ENCODE data around the gene SNX11.

SNX11 gene

GRCh38 chr17:48100591-48101011, 7.0 kb upstream of the SNX11 start:
- DNase-seq, result no peak

DNA sequence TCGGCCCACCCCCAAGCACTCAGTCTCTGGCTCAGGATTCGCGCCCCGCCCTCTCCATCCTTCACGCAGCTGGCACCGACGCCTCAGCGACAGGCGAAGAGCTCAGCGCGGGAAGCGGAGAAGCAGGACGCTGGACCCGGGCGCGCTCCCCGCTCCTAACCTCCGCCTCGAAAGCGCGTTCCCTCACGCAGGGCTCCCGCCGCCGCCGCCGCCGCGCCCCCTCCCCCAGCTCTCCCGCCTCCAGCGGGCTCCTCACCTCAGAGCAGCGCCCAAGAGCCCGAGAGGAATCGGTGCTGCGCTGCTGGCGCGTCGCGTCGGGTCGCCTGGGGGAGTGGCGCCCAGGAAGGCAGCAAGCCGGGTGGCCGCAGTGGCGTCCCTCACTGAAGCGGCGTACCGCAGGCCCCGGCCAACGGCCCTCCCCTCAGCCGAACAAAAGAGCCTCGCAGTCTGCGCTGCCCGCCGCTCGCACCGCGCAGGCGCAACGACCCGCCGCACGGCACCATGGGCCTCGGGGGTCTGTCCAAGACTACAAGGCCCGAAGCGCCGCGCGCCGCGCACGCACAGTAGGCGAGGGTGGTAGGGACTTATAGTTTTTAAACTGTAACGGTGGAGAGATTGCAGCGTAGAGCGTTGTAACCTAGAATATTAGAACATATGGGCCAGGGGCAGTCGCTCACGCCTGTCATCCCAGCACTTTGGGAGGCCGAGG, 6.4 kb upstream of the SNX11 start, which contains the start of gene CBX1:
Gene CBX1, minus strand, starts transcription at position 467 of the 709 bp plus-strand sequence. CDS start 24,474 bp downstream, outside the sequence.
- peak; percentile 88 for DNase-seq

DNA sequence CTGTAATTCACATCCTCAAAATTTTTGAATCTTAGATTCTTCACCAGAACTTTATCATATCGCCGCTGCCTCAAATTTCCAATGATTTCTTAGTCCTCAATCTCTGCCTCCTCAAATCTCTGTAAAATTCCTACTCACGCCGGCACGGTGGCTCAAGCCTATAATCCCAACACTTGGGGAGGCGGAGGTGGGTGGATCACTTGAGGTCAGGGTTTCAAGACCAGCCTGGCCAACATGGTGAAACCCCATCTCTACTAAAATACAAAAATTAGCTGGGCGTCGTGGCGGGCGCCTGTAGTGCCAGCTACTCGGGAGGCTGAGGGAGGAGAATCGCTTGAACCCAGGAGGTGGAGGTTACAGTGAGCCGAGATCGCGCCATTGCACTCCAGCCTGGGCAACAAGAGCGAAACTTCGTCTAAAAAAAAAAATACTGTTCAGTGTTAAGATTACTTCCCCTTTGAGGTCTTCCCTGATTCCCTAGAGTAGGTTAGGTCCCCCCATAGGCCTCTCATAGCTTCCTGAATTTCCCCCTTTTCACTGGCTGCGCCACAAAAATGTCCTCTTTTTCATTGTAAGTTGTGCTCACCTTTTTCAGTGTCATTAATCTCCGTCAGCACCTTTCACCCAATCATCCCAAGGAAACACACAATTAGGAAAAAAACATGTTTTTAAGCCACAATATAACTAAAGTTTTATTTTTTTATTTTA, 5.4 kb upstream of the SNX11 start:
- no peak for DNase-seq

DNA sequence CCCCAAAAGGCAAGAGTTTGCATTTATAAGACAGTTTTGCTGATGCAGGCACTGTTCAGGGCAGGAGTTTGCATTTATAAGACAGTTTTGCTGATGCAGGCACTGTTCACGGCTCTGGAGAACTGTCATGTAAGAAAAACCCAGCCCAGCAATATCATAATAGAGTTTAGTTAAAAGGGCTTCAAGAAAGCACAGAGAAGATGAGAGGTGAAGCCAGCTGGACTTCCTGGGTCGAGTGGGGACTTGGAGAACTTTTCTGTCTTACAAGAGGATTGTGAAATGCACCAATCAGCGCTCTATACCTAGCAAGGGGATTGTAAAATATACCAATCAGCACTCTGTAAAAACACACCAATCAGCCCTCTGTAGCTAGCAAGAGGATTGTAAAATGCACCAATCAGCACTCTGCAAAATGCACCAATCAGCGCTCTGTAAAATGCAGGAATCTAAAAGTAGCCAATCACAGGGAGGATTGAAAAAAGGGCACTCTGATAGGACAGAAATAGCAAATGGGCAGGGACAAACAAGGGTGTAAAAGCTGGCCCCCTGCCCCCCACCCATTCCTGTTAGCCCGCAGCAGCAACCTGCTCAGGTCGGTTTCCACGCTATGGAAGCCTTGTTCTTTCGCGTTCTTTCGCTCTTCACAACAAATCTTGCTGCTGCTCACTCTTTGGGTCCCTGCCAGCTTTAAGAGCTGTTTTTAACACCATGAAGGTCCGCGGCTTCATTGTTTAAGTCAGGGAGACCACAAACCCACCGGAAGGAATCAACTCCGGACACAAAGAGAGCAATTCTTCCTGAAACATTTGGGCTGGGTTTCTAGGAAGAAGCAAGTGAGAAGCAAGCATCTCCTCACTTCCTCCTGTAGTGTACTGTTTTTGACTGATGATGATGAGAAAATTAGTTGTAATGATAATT, 4.5 kb upstream of the SNX11 start:
- DNase-seq, result no peak

- no peak for DNase-seq
Observed at GRCh38 chr17:48104440-48104839, 3.1 kb upstream of the SNX11 start.

GRCh38 chr17:48106802-48107136, 797 bp upstream of the SNX11 start:
- DNase-seq, result no peak

DNA sequence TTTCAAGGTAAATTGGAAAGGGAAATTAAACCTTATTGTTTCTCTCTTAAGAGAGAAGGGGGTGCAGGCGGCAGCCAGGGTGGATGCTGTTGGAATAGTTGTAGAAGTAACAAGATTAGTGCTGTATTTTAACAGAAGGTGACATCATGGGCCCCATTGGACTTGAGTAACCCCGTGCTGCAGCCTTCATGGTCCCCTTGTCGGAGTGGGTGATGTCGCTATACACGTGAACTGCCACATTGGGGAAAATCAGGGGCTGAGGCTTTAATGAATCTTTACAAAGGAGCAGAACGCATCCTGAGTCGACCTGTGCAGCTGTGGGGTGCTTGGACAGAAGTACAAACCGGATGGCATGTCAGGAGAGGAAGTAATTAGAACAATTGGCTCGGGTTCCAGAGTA, 3.2 kb downstream of the SNX11 start:
- DNase-seq, result no peak

GRCh38 chr17:48111937-48112241, 4.3 kb downstream of the SNX11 start:
- DNase-seq, result no peak

DNA sequence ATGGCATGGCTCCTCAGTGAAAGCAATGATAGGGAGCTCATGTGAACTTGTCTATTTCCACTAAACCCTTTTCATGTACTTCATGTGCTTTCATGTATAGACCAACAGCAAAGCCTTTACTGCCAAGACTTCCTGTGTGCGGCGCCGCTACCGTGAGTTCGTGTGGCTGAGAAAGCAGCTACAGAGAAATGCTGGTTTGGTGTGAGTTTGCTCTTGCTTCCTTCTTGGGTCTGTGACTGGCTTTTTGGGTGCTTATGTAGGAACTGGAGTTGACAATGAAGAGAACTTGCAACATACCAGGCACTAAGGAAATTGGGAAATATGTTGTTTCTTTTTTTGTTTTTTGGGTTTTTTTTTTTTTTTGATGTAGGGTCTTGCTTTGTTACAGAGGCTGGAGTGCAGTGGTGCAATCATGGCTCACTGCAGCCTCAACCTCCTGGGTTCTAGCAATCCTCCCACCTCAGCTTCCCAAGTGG, 5.7 kb downstream of the SNX11 start:
- peak; percentile 35 for DNase-seq

- DNase-seq, result no peak
Observed at GRCh38 chr17:48121923-48122664, 14.5 kb downstream of the SNX11 start.

DNA sequence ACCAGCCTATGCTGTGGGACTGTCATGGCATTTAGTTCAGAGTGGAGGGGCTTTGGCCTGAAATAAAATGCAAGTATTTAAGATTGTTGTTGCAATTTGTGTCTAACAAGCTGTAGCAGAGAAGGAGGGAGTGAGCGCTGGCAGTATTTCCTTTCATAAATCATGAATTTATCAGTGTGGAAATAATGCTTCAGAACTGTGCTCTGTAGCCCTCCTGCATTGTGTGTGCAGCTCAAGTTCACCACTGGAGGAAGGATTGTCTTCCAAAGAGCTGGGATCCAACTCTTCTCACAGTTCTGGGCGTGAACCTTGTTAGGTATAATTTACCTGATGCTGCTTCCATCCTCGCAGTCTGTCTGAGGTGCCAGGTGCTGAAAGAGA, 15.1 kb downstream of the SNX11 start:
- DNase-seq, result no peak

DNA sequence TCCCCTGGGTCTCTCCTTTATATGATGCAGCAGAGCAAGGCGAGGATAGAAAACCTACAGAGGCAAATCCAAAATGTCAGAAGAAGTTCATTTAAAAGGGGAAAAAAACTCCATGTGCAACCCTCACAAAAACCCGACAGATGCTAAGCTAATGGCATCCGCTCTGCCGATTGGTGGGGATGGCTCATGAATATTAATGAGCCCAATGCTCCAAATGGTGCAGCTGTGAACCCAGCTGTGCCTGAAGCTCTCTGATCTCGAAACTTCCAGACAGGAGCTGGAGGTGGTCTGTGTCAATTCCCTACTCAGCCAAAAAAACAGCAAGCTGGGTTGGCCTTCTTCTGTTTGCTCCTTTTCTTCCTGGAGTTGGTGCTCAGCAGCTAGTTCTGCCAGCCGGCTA, 15.5 kb downstream of the SNX11 start:
- DNase-seq, result no peak

- no peak for DNase-seq
Observed at GRCh38 chr17:48123776-48124388, 16.3 kb downstream of the SNX11 start.

GRCh38 chr17:48125829-48126531, 18.4 kb downstream of the SNX11 start:
- no peak for DNase-seq

DNA sequence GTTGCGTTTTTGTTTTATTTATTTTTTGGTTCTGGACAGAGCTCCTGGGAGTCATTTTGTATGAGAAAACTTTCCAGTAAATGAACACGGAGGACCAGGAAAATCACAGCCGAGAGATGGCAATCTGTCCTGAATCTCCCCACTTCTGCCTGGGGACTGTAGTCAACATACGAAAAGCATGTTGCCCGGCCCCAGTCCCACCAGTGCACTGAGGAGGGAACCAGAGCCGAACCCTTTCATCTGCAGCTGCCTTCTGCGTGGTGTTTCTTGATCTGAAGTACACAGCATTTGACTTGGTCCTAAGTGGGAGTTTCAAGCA, 18.9 kb downstream of the SNX11 start:
- no peak for DNase-seq

GRCh38 chr17:48127371-48128051, 19.9 kb downstream of the SNX11 start:
- DNase-seq, result no peak

- DNase-seq, result no peak
Observed at GRCh38 chr17:48128400-48128799, 20.8 kb downstream of the SNX11 start.

GRCh38 chr17:48129981-48130380, 22.4 kb downstream of the SNX11 start:
- no peak for DNase-seq

- DNase-seq, result no peak
Observed at GRCh38 chr17:48131216-48131824, 23.8 kb downstream of the SNX11 start.

DNA sequence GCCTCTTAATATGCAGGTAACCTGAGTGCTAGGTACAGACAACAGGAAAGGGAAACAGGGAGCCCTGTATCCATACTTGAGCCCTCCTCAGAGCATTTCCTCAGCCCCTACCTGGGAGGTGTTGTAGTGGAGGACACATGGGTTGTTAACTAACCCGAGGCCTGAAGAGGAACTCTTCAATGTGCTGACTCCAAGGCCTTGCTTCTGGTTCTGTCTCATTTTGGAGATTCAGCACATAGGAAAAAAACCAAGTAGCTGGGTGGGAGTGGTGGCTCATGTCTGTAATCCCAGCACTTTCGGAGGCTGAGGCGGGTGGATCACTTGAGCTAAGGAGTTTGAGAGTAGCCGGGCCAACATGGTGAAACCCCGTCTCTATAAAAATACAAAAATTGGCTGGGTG, 24.8 kb downstream of the SNX11 start:
- DNase-seq, result no peak

GRCh38 chr17:48134912-48135480, 27.4 kb downstream of the SNX11 start:
- DNase-seq, result no peak
